SU-DHL-6 (cell line): Measurements from ENCODE around the gene PPFIA2.

Experiments
- H2AFZ ChIP-seq: fragments of 200-600 bp; sonication (generic); 2 replicates; pipeline ENCODE4 v1.6.1; 2014; ENCODE audit warnings: low read depth, mild to moderate bottlenecking, moderate library complexity, mixed read lengths, antibody characterized with exemption, low read length; ENCODE audit not compliant: severe bottlenecking
- H3F3A ChIP-seq: fragments of 200-600 bp; shearing (Covaris generic); 2 replicates; pipeline ENCODE4 v1.6.0; 2016; ENCODE audit warnings: antibody characterized with exemption, mild to moderate bottlenecking; ENCODE audit not compliant: insufficient read depth
- H3K27ac ChIP-seq: fragments of 200-600 bp; sonication (generic); 2 replicates; pipeline ENCODE4 v1.5.1; 2016; ENCODE audit warnings: low read depth, mild to moderate bottlenecking, low read length, moderate library complexity, mixed read lengths
- H3K27me3 ChIP-seq: fragments of 200-600 bp; sonication (generic), shearing (Covaris generic); 2 replicates; pipeline ENCODE4 v1.6.0; 2014; ENCODE audit warnings: mild to moderate bottlenecking, low read length
- H3K36me3 ChIP-seq: fragments of 200-600 bp; sonication (generic); 2 replicates; pipeline ENCODE4 v1.6.1; 2014; ENCODE audit warnings: mild to moderate bottlenecking, low read length, mixed read lengths
- H3K4me2 ChIP-seq: fragments of 300-600, 200-600 bp; shearing (Covaris generic), sonication (generic); 2 replicates; pipeline ENCODE4 v1.6.0; 2014; ENCODE audit warnings: low read length, low read depth, mild to moderate bottlenecking; ENCODE audit not compliant: poor library complexity, severe bottlenecking
- H3K4me3 ChIP-seq: fragments of 200-600 bp; sonication (generic); 2 replicates; pipeline ENCODE4 v1.5.1; 2014; ENCODE audit warnings: antibody characterized with exemption, low read length, mild to moderate bottlenecking, mixed read lengths; ENCODE audit not compliant: insufficient read depth, poor library complexity, severe bottlenecking
- H3K79me2 ChIP-seq: fragments of 200-600 bp; sonication (generic); 2 replicates; pipeline ENCODE4 v1.6.1; 2014; ENCODE audit warnings: mild to moderate bottlenecking, low read length, moderate library complexity; ENCODE audit not compliant: insufficient read depth
- H3K9ac ChIP-seq: fragments of 200-600 bp; sonication (generic); 2 replicates; pipeline ENCODE4 v1.7.0; 2014; ENCODE audit warnings: mild to moderate bottlenecking, low read length
- H3K9me2 ChIP-seq: fragments of 200-600 bp; sonication (generic); replicated peaks from 2 replicates; pipeline ENCODE4 v1.6.1; 2014; ENCODE audit warnings: low read length; ENCODE audit not compliant: insufficient read depth
- H3K9me3 ChIP-seq: fragments of 200-600 bp; sonication (generic); 2 replicates; pipeline ENCODE4 v1.6.1; 2014; ENCODE audit warnings: low read length, mixed read lengths; ENCODE audit not compliant: insufficient read depth
- H4K20me1 ChIP-seq: fragments of 200-600 bp; sonication (generic); 2 replicates; pipeline ENCODE4 v1.6.1; 2014; ENCODE audit warnings: low read depth, mild to moderate bottlenecking, antibody characterized with exemption, low read length, moderate library complexity, mixed read lengths
- CTCF ChIP-seq: fragments of 200-600 bp; sonication (generic); IDR thresholded peaks from one replicate; pipeline ENCODE4 v1.5.1; 2017; ENCODE audit warnings: antibody characterized with exemption, mild to moderate bottlenecking, low read length, moderate library complexity; ENCODE audit not compliant: insufficient read depth, poor library complexity, severe bottlenecking
- EZH2phosphoT487 ChIP-seq: fragments of 200-600 bp; sonication (generic), shearing (Covaris generic); conservative IDR thresholded peaks from 2 replicates; pipeline ENCODE4 v1.6.1; 2018; ENCODE audit warnings: mild to moderate bottlenecking, antibody characterized with exemption, low read length, moderate library complexity, mixed read lengths

Gene PPFIA2

DNA sequence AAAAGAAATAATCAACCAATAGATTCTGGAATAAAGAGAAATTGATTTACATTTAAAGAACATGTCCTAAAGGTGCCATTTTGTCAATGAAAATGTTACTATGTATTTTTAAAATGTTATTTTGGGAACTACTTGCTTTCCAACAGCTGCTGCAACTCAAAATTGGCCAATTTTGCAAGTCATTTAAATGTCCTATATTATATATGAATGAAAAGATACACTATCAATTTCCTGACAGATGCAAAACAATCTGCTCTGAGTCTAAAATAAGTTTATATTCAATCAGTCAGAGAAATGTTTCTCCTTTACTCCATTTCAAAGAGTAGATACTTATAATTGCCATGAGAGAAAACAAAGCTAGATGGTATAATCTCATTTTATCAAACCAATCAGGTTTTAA is 434.1 kb downstream of the PPFIA2 start:
- TF ChIP-seq CTCF (no peak), EZH2phosphoT487 (no peak)
- no peak overlapping the region for H3K9ac ChIP-seq

GRCh38 chr12:81314903-81315531 is 444.1 kb downstream of the PPFIA2 start:
- Histone ChIP-seq H3K4me3 (no peak overlapping the region), H3K9ac (no peak overlapping the region), H2AFZ (no peak overlapping the region), H3K36me3 (no peaks in the 10 kb centered on the region), H3K9me3 (no peaks in the 10 kb centered on the region), H3K27ac (no peak overlapping the region), H4K20me1 (no peaks in the 10 kb centered on the region), H3K27me3 (no peaks in the 10 kb centered on the region), H3K79me2 (no peaks in the 10 kb centered on the region), H3K4me2 (no peak overlapping the region), H3F3A (no peaks in the 10 kb centered on the region), H3K9me2 (no peaks in the 10 kb centered on the region)
- TF ChIP-seq CTCF: no peak
- TF ChIP-seq EZH2phosphoT487: no peak

More for the DNA sequence above, 434.1 kb downstream of the PPFIA2 start:
- no peaks in the 10 kb centered on the region for H3K9me2 ChIP-seq
- H4K20me1 ChIP-seq: no peaks in the 10 kb centered on the region
- H3K27me3 ChIP-seq: no peaks in the 10 kb centered on the region
- H3K4me3 ChIP-seq: no peak overlapping the region
- no peaks in the 10 kb centered on the region for H3K79me2 ChIP-seq
- no peak overlapping the region for H3K4me2 ChIP-seq
- no peak overlapping the region for H3K27ac ChIP-seq
- no peaks in the 10 kb centered on the region for H3K36me3 ChIP-seq
- no peaks in the 10 kb centered on the region for H3F3A ChIP-seq
- H3K9me3 ChIP-seq: no peaks in the 10 kb centered on the region
- no peak overlapping the region for H2AFZ ChIP-seq

DNA sequence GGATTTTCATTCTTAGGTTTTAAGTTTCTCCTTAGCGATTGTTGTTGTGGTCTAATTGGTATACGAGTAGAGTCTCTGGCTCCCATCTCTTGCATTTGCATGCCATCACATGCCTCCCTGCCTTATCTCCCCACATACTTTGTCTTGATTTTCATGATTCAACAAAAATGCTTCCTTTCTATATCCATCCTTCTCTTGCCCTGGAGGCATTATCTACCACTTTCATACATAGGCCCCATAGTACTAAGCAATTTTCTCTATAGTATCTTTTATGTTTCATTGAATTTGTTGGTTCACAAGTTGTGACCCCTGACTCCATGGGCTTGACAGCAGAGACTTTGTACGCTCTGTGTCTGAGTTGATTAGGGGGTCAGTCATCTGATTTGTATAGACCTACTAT is 455.2 kb downstream of the PPFIA2 start:
- no peaks in the 10 kb centered on the region for H3F3A ChIP-seq
- no peaks in the 10 kb centered on the region for H3K9me3 ChIP-seq
- no peak overlapping the region for H2AFZ ChIP-seq
- H3K27me3 ChIP-seq: no peaks in the 10 kb centered on the region
- no peaks in the 10 kb centered on the region for H3K79me2 ChIP-seq
- H3K36me3 ChIP-seq: no peaks in the 10 kb centered on the region
- H3K4me3 ChIP-seq: no peak overlapping the region
- H4K20me1 ChIP-seq: no peaks in the 10 kb centered on the region
- TF ChIP-seq EZH2phosphoT487 (no peak), CTCF (no peak)
- H3K27ac ChIP-seq: no peak overlapping the region
- H3K4me2 ChIP-seq: no peak overlapping the region
- no peak overlapping the region for H3K9ac ChIP-seq
- H3K9me2 ChIP-seq: no peaks in the 10 kb centered on the region; the same call in 1 of the 2 replicates
